GM21825 (cell line): Measurements from ENCODE around the gene FHIP1A.

ENCODE experiments used
- ATAC-seq: cut with Tn5 transposase; IDR thresholded peaks from one replicate; pipeline ENCODE4 v1.9.1; 2021; ENCODE audit warnings: mild to moderate bottlenecking, moderate library complexity; ENCODE audit not compliant: unreplicated experiment

The FHIP1A gene

GRCh38 chr4:151454513-151454912 lies 45.5 kb downstream of the FHIP1A start:
- no peak for ATAC-seq

DNA sequence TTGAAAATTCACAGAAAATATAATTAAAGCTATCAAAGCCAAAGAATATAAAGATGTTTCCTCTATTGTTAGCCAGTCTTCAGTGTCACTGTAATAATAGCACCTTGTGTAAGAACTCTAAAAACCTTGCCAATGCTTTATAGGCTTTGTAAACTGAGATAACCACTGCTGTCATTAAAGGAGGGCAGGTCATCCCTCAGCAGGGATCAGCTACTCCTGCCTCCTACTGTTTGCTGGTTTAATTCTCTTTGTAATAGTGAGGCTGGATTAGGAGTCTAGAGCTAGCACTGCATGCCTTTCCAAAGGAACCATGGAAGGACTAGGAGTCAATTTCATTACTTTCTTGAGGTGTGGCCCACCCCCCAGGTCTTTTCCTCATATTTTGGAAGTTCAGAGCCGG lies 46.2 kb downstream of the FHIP1A start:
- ATAC-seq: no peak

DNA sequence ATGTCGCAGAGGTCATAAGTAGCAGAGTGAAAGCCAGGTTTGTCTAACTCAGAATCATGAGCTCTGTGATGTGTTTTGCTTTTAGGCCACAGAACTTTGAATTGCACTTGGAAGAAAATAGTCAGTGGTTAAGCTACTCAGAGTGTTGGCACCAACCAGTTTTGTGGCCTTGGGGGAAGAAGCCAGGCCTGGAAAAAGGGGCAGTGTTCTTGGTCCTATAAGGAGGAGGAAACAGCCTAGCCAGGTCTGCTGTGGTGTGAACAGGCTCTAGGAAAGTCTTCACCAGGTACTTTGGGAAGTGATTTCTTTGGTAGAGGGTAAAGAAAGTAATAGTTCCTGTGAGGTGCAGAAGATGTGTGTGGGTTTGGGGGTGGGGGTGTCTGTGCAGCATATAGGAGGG lies 49.2 kb downstream of the FHIP1A start:
- no peak for ATAC-seq
